ENCODE results near the gene NRAP. TPM values are rescaled to one million over a fixed set of nuclear protein-coding genes. Genes with fewer than 3 reads are reported as not detected.

The NRAP gene
- total RNA-seq, 4 donors from 2014 or later: 811 to 2,339 (median 1,413) TPM

DNA sequence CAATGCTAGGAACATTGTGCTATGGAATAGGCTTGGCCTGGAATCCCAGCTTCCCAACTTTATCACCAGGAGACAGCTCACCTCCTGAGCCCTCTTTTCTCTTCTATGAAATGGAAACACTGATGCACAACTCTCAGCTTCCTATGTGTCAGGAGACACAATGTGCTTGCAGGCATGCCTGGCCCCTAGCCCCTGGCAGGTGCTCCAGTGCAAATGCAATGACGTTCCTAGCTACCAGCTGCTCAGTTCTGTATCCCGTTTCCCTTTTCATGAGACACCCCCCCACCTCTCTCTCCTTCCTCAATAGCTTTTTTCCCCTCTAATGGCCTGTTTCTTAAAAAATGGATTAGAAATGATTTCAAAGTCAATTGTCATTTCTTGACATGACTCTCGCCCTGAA, 80.3 kb downstream of the NRAP start:
- peak; percentile 47 to 61 for TF ChIP-seq POLR2A (IDR thresholded peaks at IDR 0.05)
- TF ChIP-seq, protein P1, sequence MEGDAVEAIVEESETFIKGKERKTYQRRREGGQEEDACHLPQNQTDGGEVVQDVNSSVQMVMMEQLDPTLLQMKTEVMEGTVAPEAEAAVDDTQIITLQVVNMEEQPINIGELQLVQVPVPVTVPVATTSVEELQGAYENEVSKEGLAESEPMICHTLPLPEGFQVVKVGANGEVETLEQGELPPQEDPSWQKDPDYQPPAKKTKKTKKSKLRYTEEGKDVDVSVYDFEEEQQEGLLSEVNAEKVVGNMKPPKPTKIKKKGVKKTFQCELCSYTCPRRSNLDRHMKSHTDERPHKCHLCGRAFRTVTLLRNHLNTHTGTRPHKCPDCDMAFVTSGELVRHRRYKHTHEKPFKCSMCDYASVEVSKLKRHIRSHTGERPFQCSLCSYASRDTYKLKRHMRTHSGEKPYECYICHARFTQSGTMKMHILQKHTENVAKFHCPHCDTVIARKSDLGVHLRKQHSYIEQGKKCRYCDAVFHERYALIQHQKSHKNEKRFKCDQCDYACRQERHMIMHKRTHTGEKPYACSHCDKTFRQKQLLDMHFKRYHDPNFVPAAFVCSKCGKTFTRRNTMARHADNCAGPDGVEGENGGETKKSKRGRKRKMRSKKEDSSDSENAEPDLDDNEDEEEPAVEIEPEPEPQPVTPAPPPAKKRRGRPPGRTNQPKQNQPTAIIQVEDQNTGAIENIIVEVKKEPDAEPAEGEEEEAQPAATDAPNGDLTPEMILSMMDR (IDR thresholded peaks at IDR 0.05 in 4 of 5, conservative IDR thresholded peaks at IDR 0.05 in 1 of 5): no peak
- DNase-seq (peak; percentile 76 to 90), ATAC-seq (peak; percentile 84 to 85)
- no peaks in the 10 kb centered on the region for H3K9me3 ChIP-seq
- no peaks in the 10 kb centered on the region for H3K27me3 ChIP-seq
- H3K27ac ChIP-seq: peak overlapping the region; percentile 77 to 93 (median 81)
- H3K36me3 ChIP-seq: peaks cover 0 to 11% of the 10 kb centered on the region in 2 donors
- peaks cover 24 to 39% of the 10 kb centered on the region in 2 donors for H3K4me1 ChIP-seq
- intact Hi-C loops (cut with DNase I; ENCODE audit: low total_unique reads): no loop called here
- in situ Hi-C loops (cut with MboI; ENCODE audit: low sequenced_read_pairs in 4 of 4): no loop called here
- H3K4me3 ChIP-seq: no peak overlapping the region

- Histone ChIP-seq H3K27me3 (no peaks in the 10 kb centered on the region), H3K27ac (no peak overlapping the region), H3K9me3 (no peaks in the 10 kb centered on the region), H3K4me1 (peaks cover 22 to 43% of the 10 kb centered on the region in 2 donors), H3K4me3 (no peak overlapping the region), H3K36me3 (no peaks in the 10 kb centered on the region)
- ATAC-seq: no peak
- no peak for DNase-seq
- intact Hi-C loops (cut with DNase I; ENCODE audit: low total_unique reads) (no loop called here), in situ Hi-C loops (cut with MboI; ENCODE audit: low sequenced_read_pairs in 4 of 4) (no loop called here)
- no peak for TF ChIP-seq POLR2A (IDR thresholded peaks at IDR 0.05)
- TF ChIP-seq, protein P1 (IDR thresholded peaks at IDR 0.05 in 4 of 5, conservative IDR thresholded peaks at IDR 0.05 in 1 of 5): no peak
Measured at GRCh38 chr10:113581092-113581491, 82.7 kb downstream of the NRAP start.

- Histone ChIP-seq H3K9me3 (no peaks in the 10 kb centered on the region), H3K4me3 (no peak overlapping the region), H3K36me3 (no peaks in the 10 kb centered on the region), H3K4me1 (peaks cover 16 to 39% of the 10 kb centered on the region in 2 donors), H3K27ac (peak overlapping the region; percentile 23 to 69 (median 62)), H3K27me3 (no peaks in the 10 kb centered on the region)
- ATAC-seq (peak; percentile 77 to 78), DNase-seq (peak in 1 of 2 donors; percentile 23)
- intact Hi-C loops (cut with DNase I; ENCODE audit: low total_unique reads) (no loop called here), in situ Hi-C loops (cut with MboI; ENCODE audit: low sequenced_read_pairs in 4 of 4) (no loop called here)
- TF ChIP-seq POLR2A (IDR thresholded peaks at IDR 0.05): no peak
- TF ChIP-seq, protein P1 (IDR thresholded peaks at IDR 0.05 in 4 of 5, conservative IDR thresholded peaks at IDR 0.05 in 1 of 5): no peak
Measured at GRCh38 chr10:113578773-113579172, 85.1 kb downstream of the NRAP start.

- Histone ChIP-seq H3K27ac (no peak overlapping the region), H3K27me3 (no peaks in the 10 kb centered on the region), H3K4me1 (peaks cover 20 to 32% of the 10 kb centered on the region in 2 donors), H3K9me3 (no peaks in the 10 kb centered on the region), H3K4me3 (no peak overlapping the region), H3K36me3 (no peaks in the 10 kb centered on the region)
- in situ Hi-C loops (cut with MboI; ENCODE audit: low sequenced_read_pairs in 4 of 4) (no loop called here), intact Hi-C loops (cut with DNase I; ENCODE audit: low total_unique reads) (no loop called here)
- TF ChIP-seq, protein P1 (IDR thresholded peaks at IDR 0.05 in 4 of 5, conservative IDR thresholded peaks at IDR 0.05 in 1 of 5): no peak
- no peak for TF ChIP-seq POLR2A (IDR thresholded peaks at IDR 0.05)
- ATAC-seq (no peak), DNase-seq (no peak)
Measured at GRCh38 chr10:113576852-113577251, 87.0 kb downstream of the NRAP start.

DNA sequence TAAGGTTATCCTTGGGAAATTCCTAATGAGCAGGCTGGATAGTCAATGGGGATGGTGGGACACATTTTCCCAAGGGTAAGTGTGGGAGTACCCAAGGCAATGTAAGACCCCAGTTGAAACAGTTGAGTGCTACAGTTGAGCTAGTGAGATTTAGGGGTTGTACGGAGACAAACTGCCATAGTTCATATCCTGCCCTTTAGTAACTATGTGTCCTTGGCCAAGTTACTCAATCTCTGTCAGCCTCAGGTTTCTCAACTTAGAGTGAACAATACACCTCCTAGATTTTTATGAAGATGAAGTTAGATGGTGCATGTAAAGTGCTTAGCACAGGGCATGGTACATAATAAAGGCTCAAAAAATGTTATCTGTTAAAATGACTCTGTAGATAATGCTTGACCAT, 90.5 kb downstream of the NRAP start:
- no peak for TF ChIP-seq POLR2A (IDR thresholded peaks at IDR 0.05)
- TF ChIP-seq, protein P1 (IDR thresholded peaks at IDR 0.05 in 4 of 5, conservative IDR thresholded peaks at IDR 0.05 in 1 of 5): no peak
- Histone ChIP-seq H3K4me1 (peaks cover 27 to 34% of the 10 kb centered on the region in 2 donors), H3K27ac (no peak overlapping the region), H3K36me3 (no peaks in the 10 kb centered on the region), H3K4me3 (no peak overlapping the region), H3K9me3 (no peaks in the 10 kb centered on the region), H3K27me3 (no peaks in the 10 kb centered on the region)
- peak; percentile 27 to 69 for ATAC-seq
- in situ Hi-C loops (cut with MboI; ENCODE audit: low sequenced_read_pairs in 4 of 4): no loop called here
- intact Hi-C loops (cut with DNase I; ENCODE audit: low total_unique reads): no loop called here
- no peak for DNase-seq
